ENCODE data around the gene ARL4A. TPM values are rescaled to one million over a fixed set of nuclear protein-coding genes. Genes with fewer than 3 reads are reported as not detected.

Gene ARL4A
- total RNA-seq, 1 donor: 25.3 TPM

GRCh38 chr7:12648704-12649261, 38.6 kb upstream of the ARL4A start:
- no peak for DNase-seq (ENCODE audit: insufficient read length, low spot score, missing footprints)
- TF ChIP-seq CTCF (IDR thresholded peaks at IDR 0.05; ENCODE audit: extremely low read depth, low read depth, low read length): no peak
- Histone ChIP-seq H3K27me3 (ENCODE audit: insufficient read depth, low read length) (no peaks in the 10 kb centered on the region), H3K36me3 (ENCODE audit: insufficient read depth, low read length) (no peaks in the 10 kb centered on the region), H3K4me2 (ENCODE audit: insufficient read depth, low read length) (no peak overlapping the region), H3K4me3 (ENCODE audit: insufficient read depth, low read length) (no peak overlapping the region), H3K27ac (ENCODE audit: low read depth, low read length) (no peak overlapping the region), H4K20me1 (ENCODE audit: insufficient read depth, low read length) (no peaks in the 10 kb centered on the region), H3K4me1 (ENCODE audit: insufficient read depth, low read length) (peaks cover 17% of the 10 kb centered on the region), H3K79me2 (ENCODE audit: insufficient read depth, low read length) (no peaks in the 10 kb centered on the region), H2AFZ (ENCODE audit: low read length) (no peak overlapping the region), H3K9me3 (ENCODE audit: low read depth, low read length) (no peaks in the 10 kb centered on the region)

GRCh38 chr7:12649348-12649747, 38.1 kb upstream of the ARL4A start:
- H3K79me2 ChIP-seq (ENCODE audit: insufficient read depth, low read length): no peaks in the 10 kb centered on the region
- H2AFZ ChIP-seq (ENCODE audit: low read length): no peak overlapping the region
- DNase-seq (ENCODE audit: insufficient read length, low spot score, missing footprints): no peak
- H3K27ac ChIP-seq (ENCODE audit: low read depth, low read length): no peak overlapping the region
- no peak overlapping the region for H3K4me3 ChIP-seq (ENCODE audit: insufficient read depth, low read length)
- no peaks in the 10 kb centered on the region for H3K9me3 ChIP-seq (ENCODE audit: low read depth, low read length)
- H4K20me1 ChIP-seq (ENCODE audit: insufficient read depth, low read length): no peaks in the 10 kb centered on the region
- H3K4me1 ChIP-seq (ENCODE audit: insufficient read depth, low read length): peaks cover 20% of the 10 kb centered on the region
- no peaks in the 10 kb centered on the region for H3K27me3 ChIP-seq (ENCODE audit: insufficient read depth, low read length)
- TF ChIP-seq CTCF (IDR thresholded peaks at IDR 0.05; ENCODE audit: extremely low read depth, low read depth, low read length): no peak
- no peak overlapping the region for H3K4me2 ChIP-seq (ENCODE audit: insufficient read depth, low read length)
- H3K36me3 ChIP-seq (ENCODE audit: insufficient read depth, low read length): no peaks in the 10 kb centered on the region

- Histone ChIP-seq H3K79me2 (ENCODE audit: insufficient read depth, low read length) (no peaks in the 10 kb centered on the region), H3K36me3 (ENCODE audit: insufficient read depth, low read length) (no peaks in the 10 kb centered on the region), H3K27me3 (ENCODE audit: insufficient read depth, low read length) (no peaks in the 10 kb centered on the region), H2AFZ (ENCODE audit: low read length) (no peak overlapping the region), H3K27ac (ENCODE audit: low read depth, low read length) (no peak overlapping the region), H3K4me2 (ENCODE audit: insufficient read depth, low read length) (no peak overlapping the region), H3K4me1 (ENCODE audit: insufficient read depth, low read length) (peaks cover 20% of the 10 kb centered on the region), H3K9me3 (ENCODE audit: low read depth, low read length) (no peaks in the 10 kb centered on the region), H4K20me1 (ENCODE audit: insufficient read depth, low read length) (no peaks in the 10 kb centered on the region), H3K4me3 (ENCODE audit: insufficient read depth, low read length) (no peak overlapping the region)
- no peak for DNase-seq (ENCODE audit: insufficient read length, low spot score, missing footprints)
- TF ChIP-seq CTCF (IDR thresholded peaks at IDR 0.05; ENCODE audit: extremely low read depth, low read depth, low read length): no peak
Observed at GRCh38 chr7:12650080-12650479, 37.4 kb upstream of the ARL4A start.

GRCh38 chr7:12653110-12653509, 34.3 kb upstream of the ARL4A start:
- Histone ChIP-seq H4K20me1 (ENCODE audit: insufficient read depth, low read length) (no peaks in the 10 kb centered on the region), H3K4me1 (ENCODE audit: insufficient read depth, low read length) (peaks cover 10% of the 10 kb centered on the region), H3K27me3 (ENCODE audit: insufficient read depth, low read length) (no peaks in the 10 kb centered on the region), H3K27ac (ENCODE audit: low read depth, low read length) (peak overlapping the region; percentile 17), H2AFZ (ENCODE audit: low read length) (no peak overlapping the region), H3K4me2 (ENCODE audit: insufficient read depth, low read length) (peak overlapping the region; percentile 41), H3K36me3 (ENCODE audit: insufficient read depth, low read length) (no peaks in the 10 kb centered on the region), H3K4me3 (ENCODE audit: insufficient read depth, low read length) (no peak overlapping the region), H3K79me2 (ENCODE audit: insufficient read depth, low read length) (no peaks in the 10 kb centered on the region), H3K9me3 (ENCODE audit: low read depth, low read length) (no peaks in the 10 kb centered on the region)
- no peak for DNase-seq (ENCODE audit: insufficient read length, low spot score, missing footprints)
- TF ChIP-seq CTCF (IDR thresholded peaks at IDR 0.05; ENCODE audit: extremely low read depth, low read depth, low read length): no peak

Measured in osteoblast (primary cell).